GM11168 (cell line): ENCODE data around the gene NLRP6.
"Not testable (repeated sequence)": the region's sequence is repeated elsewhere in the genome, so short reads cannot be mapped to it uniquely, and the experiment has no call there.

Experiments used
- in situ Hi-C: fragments of 300-500 bp; cut with MboI; formaldehyde crosslinking; loops from one replicate; pipeline ENCODE4 v1.12.0; 2022; ENCODE audit warnings: low sequenced_read_pairs; ENCODE audit not compliant: unreplicated experiment

The NLRP6 gene

DNA sequence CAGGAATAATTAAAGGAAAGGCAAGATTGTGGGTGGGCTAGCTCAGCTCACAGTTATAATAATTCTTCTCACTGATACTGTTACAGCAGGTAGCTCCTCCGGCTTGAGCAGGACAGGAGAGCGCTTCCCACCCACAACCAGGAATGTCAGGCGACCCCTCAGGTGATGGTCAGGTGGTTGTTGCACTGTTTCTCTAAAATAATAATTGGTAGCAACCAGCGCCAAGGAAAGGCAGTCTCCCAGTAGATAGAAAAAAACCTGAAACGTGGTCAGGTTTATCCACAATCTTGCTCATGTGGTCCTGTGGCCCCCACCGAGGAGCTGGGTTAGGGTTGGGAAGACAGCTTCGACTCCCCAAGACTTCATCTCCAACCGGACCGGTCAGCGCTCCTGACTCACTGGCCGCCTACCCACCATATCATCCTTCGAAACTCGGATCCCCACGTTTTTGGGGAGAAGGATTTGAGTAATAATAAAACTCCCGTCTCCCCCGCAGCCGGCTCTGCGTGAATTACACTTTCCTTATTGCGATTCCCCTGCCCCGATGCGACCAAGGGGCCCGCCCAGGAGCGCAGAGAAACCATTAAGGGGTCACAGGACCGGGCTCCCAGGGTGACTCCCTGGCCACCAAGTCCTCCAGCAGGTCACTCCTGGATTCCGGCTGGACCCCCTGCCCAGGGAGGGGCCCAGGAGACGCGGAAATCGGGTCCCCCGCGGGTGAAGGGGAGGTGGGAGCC lies 39.6 kb downstream of the NLRP6 start:
- in situ Hi-C loops, result not testable (repeated sequence)

GRCh38 chr11:318405-319120 lies 40.4 kb downstream of the NLRP6 start:
- in situ Hi-C loops, result not testable (repeated sequence)

GRCh38 chr11:319121-319887 lies 41.1 kb downstream of the NLRP6 start:
- in situ Hi-C loops, result not testable (repeated sequence)

DNA sequence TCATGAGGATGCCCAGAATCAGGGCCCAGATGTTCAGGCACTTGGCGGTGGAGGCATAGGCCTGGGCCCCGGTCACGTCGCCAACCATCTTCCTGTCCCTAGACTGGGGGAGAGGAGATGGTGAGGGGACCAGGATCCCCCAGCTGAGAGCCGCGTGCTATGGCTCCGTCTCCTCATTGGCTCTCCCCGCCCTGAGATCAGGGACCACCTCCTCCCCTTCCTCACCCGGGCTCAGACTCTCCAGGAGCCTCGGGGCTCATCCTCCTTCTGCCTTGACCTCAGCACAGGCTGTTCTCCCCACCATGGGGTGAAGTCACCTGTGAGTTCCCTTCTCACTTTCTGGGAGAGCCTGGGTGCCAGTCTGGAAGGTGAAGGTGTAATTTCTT lies 41.7 kb downstream of the NLRP6 start:
- in situ Hi-C loops, result not testable (repeated sequence)

DNA sequence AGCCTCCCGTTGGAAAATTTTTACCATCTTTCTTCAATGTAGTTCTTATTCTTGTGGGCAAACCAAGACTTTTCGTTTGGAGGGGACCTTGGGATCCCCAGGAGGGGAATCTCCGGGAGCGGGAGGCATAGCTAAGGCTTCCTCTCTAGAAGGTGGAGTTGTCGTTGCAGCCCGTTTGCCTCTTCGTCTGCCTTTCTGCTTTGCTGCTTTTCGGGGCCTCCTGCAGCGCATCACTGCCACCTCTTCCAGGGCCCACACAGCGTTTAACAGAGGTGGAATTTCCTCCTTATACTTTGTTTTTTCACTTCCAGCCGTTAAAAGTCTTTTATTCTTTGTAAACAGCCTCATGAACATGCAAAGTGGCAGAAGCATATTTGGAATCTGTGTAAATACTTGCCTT lies 45.9 kb downstream of the NLRP6 start:
- in situ Hi-C loops, result no loop called here

DNA sequence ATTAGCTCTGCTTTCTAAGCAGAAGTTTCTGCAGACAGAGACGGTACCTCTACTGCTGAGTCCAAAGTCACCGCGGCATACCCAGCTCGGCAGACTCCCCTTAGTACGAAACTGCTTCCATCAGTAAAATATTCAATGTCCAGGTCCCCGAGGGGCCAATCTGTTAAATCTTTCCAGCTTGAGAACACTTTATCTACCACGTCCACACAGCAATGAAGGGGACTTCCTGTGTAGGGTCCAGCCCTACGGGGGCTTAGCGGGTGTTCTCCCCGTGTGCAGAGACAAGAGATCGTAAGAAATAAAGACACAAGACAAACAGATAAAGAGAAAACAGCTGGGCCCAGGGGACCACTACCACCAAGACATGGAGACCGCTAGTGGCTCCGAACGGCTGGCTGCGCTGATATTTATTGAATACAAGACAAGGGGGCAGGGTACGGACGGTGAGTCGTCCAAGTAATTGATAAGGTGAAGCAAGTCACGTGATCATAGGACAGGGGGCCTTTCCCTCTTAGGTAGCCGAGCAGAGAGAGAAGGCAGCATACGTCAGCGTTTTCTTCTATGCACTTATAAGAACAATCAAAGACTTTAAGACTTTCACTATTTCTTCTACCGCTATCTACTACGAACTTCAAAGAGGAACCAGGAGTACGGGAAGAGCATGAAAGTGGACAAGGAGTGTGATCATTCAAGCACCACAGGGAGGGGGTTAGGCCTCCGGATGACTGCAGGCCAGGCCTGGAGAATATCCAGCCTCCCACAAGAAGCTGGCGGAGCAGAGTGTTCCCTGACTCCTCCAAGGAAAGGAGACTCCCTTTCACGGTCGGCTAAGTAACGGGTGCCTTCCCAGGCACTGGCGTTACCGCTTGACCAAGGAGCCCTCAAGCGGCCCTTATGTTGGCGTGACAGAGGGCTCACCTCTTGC lies 46.6 kb downstream of the NLRP6 start:
- in situ Hi-C loops, result not testable (repeated sequence)

DNA sequence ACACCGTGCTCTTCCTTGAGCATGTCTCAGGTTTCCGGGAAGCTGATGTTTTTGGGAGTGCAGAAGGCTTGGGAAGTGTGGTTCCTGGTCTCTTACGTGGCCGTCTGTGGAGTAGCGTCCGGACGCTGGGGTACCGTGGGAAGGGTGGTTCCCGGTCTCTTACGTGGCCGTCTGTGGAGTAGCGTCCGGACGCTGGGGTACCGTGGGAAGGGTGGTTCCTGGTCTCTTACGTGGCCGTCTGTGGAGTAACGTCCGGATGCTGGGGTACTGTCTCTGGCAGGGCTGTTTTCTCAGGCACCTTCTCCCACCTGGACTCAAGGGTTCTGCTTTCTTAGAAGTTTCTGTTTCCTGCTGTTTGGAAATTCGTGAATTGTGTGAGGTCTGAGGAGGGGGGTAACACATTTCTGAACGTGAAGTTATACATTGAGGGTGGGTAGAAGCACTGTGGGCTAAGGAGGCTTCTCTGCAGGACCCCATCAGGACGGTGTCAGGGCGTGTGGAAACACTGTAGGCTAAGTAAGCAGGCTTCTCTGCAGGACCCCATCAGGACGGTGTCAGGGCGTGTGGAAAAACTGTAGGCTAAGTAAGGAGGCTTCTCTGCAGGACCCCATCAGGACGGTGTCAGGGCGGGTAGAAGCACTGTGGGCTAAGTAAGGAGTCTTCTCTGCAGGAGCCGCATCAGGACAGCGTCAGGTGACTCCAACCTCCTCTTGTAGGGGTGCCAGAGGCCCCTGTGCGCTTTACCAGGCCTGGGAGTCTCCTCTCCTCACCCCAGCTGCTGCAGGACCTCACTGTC lies 47.8 kb downstream of the NLRP6 start:
- in situ Hi-C loops, result no loop called here

DNA sequence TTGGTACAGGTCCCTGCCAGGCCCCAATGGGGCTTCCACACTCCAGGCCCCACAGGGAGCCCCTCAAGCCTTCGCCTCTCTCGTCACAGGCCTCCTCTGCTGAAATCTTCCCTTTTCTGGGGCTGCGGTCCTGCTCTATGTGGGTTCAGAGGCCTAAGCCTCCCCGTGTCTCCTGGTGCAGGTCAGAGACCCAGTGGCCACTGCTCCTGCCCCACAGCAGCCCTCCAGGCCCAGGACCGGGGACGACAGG lies 48.3 kb downstream of the NLRP6 start:
- in situ Hi-C loops, result no loop called here

GRCh38 chr11:326842-327580 lies 48.8 kb downstream of the NLRP6 start:
- in situ Hi-C loops, result no loop called here

GRCh38 chr11:327581-327923 lies 49.3 kb downstream of the NLRP6 start:
- in situ Hi-C loops, result no loop called here

GRCh38 chr11:328012-328411 lies 49.8 kb downstream of the NLRP6 start:
- in situ Hi-C loops, result no loop called here

GRCh38 chr11:328516-329100 lies 50.4 kb downstream of the NLRP6 start:
- in situ Hi-C loops, result not testable (repeated sequence)

- in situ Hi-C loops, result no loop called here
Measured at GRCh38 chr11:329886-330253, 51.7 kb downstream of the NLRP6 start.

DNA sequence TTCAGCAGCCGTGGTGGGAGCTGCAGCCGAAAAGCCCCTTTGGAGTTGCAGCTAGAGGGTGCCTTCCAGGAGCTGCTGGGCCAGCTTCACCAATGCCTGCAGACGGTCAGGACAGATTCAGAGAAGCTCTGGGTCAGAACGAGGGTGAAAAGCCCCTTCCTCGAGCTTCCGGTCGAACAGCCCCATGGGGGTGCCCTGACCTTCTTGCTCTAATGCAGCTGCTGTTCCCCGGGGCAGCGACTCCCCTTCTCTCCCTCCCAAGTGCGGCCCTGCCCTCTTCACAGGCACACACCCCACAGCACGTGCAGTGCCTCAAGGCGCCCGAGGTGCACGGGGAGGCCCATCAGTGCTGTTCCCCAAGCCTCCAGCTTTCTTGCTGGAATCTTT lies 52.1 kb downstream of the NLRP6 start:
- in situ Hi-C loops, result no loop called here

DNA sequence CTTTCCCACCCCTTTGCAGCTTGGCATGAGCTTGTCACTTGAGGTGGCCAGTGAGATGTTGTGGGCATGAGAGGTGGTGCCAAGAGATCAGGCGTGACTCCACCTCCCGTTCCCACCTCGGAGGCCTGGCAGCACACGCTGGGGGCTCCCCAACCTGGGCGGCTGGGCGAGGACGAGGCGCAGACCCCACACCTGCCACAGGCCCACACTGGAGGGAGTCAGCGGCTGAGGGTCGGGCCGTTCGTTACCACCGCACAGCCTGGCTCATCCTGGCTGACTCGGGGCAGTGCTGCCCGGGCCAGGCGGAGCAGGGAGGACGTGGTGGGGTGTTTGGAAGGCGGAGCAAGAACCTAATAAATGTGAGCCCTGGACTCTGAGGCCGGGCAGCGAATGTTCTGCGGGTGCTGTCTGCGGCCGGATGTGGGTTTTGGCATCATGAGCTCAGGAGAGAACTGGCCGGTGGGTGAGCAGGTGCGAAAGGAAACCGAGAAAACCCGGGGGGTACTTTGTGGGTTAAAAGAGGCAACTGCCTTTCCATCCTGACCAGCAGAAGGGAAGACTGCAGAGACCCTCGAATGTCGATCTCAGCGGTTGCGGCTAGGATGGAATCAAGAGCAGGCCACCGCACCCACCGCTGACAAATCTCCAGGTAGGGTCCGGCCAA lies 52.6 kb downstream of the NLRP6 start:
- in situ Hi-C loops, result no loop called here

GRCh38 chr11:331358-332060 lies 53.3 kb downstream of the NLRP6 start:
- in situ Hi-C loops, result no loop called here

GRCh38 chr11:332651-333480 lies 54.7 kb downstream of the NLRP6 start:
- in situ Hi-C loops, result no loop called here
